Keratinocyte (primary cell): ENCODE results near the gene NCCRP1. TPM values are rescaled to one million over a fixed set of nuclear protein-coding genes. Genes with fewer than 3 reads are reported as not detected.

Experiments used
- DNase-seq: peaks from one replicate; pipeline ENCODE4 v3.0.0-alpha.2; 2011; ENCODE audit warnings: low read depth, missing footprints, low spot score
- FAIRE-seq: peaks from 2 replicates; lab custom pipeline; 2011; peaks lifted over from hg19 to GRCh38; lab: Jason Lieb, UNC
- H2AFZ ChIP-seq: 2 replicates; pipeline ENCODE4 v1.6.0; 2012; ENCODE audit warnings: low read length, control low read depth, inconsistent platforms; ENCODE audit not compliant: control insufficient read depth
- H3K27ac ChIP-seq: 2 replicates; pipeline ENCODE4 v1.5.1; 2011; ENCODE audit warnings: low read length; ENCODE audit not compliant: control insufficient read depth, insufficient read depth
- H3K27me3 ChIP-seq: 3 replicates; pipeline ENCODE4 v1.6.0; 2011; ENCODE audit warnings: low read length; ENCODE audit not compliant: control insufficient read depth, insufficient read depth; ENCODE audit errors: extremely low read depth
- H3K36me3 ChIP-seq, 2 experiments: 2 replicates in 1 of 2; 3 replicates in 1 of 2; pipeline ENCODE4 v1.5.1; 2011; ENCODE audit warnings: low read length in 2 of 2, mild to moderate bottlenecking in 1 of 2; ENCODE audit not compliant: control insufficient read depth in 2 of 2, insufficient read depth in 2 of 2; ENCODE audit errors: extremely low read depth in 1 of 2
- H3K4me1 ChIP-seq: 3 replicates; pipeline ENCODE4 v1.5.1; 2011; ENCODE audit warnings: low read length; ENCODE audit not compliant: control insufficient read depth, insufficient read depth; ENCODE audit errors: extremely low read depth
- H3K4me2 ChIP-seq: 3 replicates; pipeline ENCODE4 v1.6.0; 2011; ENCODE audit warnings: low read depth, low read length; ENCODE audit not compliant: control insufficient read depth, insufficient read depth; ENCODE audit errors: extremely low read depth
- H3K4me3 ChIP-seq, 3 experiments: fragments of 200-600 bp in 1 of 3; sonication (generic) in 1 of 3; 2 replicates in 2 of 3; 3 replicates in 1 of 3; pipeline ENCODE4 v1.5.1; 2011 to 2016; ENCODE audit warnings: low read length in 3 of 3, mild to moderate bottlenecking in 3 of 3, control low read depth in 2 of 3, inconsistent platforms in 1 of 3, low read depth in 1 of 3, mixed read lengths in 1 of 3, mixed run types in 1 of 3, moderate library complexity in 1 of 3; ENCODE audit not compliant: control insufficient read depth in 2 of 3, insufficient read depth in 2 of 3; ENCODE audit errors: extremely low read depth in 1 of 3
- H3K79me2 ChIP-seq: 2 replicates; pipeline ENCODE4 v1.6.0; 2012; ENCODE audit warnings: low read length; ENCODE audit not compliant: control insufficient read depth, insufficient read depth
- H3K9ac ChIP-seq: 3 replicates; pipeline ENCODE4 v1.6.0; 2011; ENCODE audit warnings: low read length; ENCODE audit not compliant: control insufficient read depth, insufficient read depth; ENCODE audit errors: extremely low read depth
- H3K9me1 ChIP-seq: 3 replicates; pipeline ENCODE4 v1.6.0; 2011; ENCODE audit warnings: low read length; ENCODE audit not compliant: control insufficient read depth, insufficient read depth; ENCODE audit errors: extremely low read depth
- H3K9me3 ChIP-seq: 2 replicates; pipeline ENCODE4 v1.5.1; 2012; ENCODE audit warnings: low read depth, low read length; ENCODE audit not compliant: control insufficient read depth
- H4K20me1 ChIP-seq: 3 replicates; pipeline ENCODE4 v1.6.0; 2011; ENCODE audit warnings: low read length; ENCODE audit not compliant: control insufficient read depth, insufficient read depth; ENCODE audit errors: extremely low read depth
- EZH2 ChIP-seq: IDR thresholded peaks from one replicate; pipeline ENCODE4 v1.6.1; 2012; ENCODE audit warnings: inconsistent platforms, mild to moderate bottlenecking, low read length, moderate library complexity
- dilution Hi-C: fragments of 300-500 bp; cut with MboI; formaldehyde crosslinking; loops from one replicate; pipeline ENCODE4 v1.7.0; 2020; ENCODE audit warnings: low sequenced_read_pairs; ENCODE audit not compliant: extremely low pct_ligation_motif_present
- polyA plus RNA-seq, 5 experiments: library from polyadenylated mRNA; depleted of rRNA in 3 of 5; stranded (reverse) in 3 of 5; stranded (forward) in 1 of 5; unstranded in 1 of 5; fragments of >200 nt; gene quantifications; 1 replicate in 1 of 5; 2 replicates in 3 of 5; 3 replicates in 1 of 5; pipeline versions ENCODE4 v1.2.1 to v1.2.3, GENCODE V29; 2011 to 2012; ENCODE audit warnings: missing spikeins in 2 of 5, low read depth in 1 of 5, low replicate concordance in 1 of 5
- TF ChIP-seq, protein P1 (sequence below), 3 experiments: IDR thresholded peaks in 1 of 3; conservative IDR thresholded peaks in 1 of 3; optimal IDR thresholded peaks in 1 of 3; 2 replicates in 2 of 3; 3 replicates in 1 of 3; pipeline versions ENCODE3 to v1.5.1; 2011; ENCODE audit warnings: low read length in 3 of 3, mild to moderate bottlenecking in 3 of 3, moderate library complexity in 2 of 3, control low read depth in 1 of 3, inconsistent platforms in 1 of 3; ENCODE audit not compliant: insufficient read depth in 2 of 3; ENCODE audit errors: extremely low read depth in 1 of 3

NCCRP1 gene
- polyA plus RNA-seq, 1 donor (not counting 4 experiments of a cell fraction or from before 2014, with no cell fraction given) = 2.3 TPM

DNA sequence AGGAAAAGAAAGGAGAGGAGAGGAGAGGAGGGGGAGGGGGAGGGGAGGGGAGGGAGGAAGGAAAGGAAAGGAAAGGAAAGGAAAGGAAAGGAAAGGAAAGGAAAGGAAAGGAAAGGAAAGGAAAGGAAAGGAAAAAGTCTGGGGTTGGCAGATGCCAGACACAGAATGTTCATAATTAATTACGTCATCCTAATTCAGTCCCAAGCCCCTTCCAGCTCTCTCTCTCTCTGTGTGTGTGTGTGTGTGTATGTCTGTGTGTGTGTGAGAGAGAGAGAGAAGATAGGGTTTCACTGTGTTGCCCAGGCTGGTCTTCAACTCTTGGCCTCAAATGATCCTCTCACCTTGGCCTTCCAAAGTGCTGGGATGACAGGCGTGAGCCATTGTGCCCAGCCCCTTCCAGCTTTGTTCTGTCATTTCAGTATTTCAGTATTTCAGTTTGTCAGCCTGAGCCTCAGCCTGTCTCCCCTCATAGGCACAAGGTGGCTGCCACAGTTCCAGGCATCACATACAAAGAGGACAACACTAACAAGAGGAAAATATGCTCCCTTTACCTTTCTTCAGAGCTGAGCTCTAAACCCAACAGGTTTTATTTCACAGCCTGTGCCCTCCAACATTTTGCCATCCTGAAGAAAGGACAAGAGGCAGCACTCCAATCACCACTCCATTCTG lies 33.5 kb downstream of the NCCRP1 start:
- no peaks in the 10 kb centered on the region for H4K20me1 ChIP-seq
- H3K4me3 ChIP-seq = no peak overlapping the region
- FAIRE-seq = no peak

DNA sequence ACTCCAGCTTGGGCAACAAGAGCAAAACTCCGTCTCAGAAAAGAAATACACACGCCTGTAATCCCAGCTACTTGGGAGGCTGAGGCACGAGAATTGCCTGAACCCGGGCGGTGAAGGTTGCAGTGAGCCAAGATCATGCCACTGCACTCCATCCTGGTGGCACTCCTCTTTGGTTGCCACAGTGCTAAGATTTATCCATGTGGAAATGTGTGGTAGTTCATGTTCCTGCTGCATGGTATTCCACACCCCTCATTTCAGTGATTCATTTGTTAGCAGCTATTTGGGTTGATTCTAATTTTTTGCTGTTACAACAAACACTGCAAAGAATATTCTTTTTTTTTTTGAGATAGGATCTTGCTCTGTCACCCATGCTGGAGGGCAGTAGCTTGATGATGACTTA lies 35.9 kb downstream of the NCCRP1 start:
- H3K79me2 ChIP-seq = no peaks in the 10 kb centered on the region
- H3K27ac ChIP-seq = no peak overlapping the region
- dilution Hi-C loops = no loop called here
- DNase-seq (no peak), FAIRE-seq (no peak)
- no peak overlapping the region for H3K9ac ChIP-seq
- no peak overlapping the region for H3K4me3 ChIP-seq
- peaks cover 5% of the 10 kb centered on the region for H3K27me3 ChIP-seq
- TF ChIP-seq, protein P1, sequence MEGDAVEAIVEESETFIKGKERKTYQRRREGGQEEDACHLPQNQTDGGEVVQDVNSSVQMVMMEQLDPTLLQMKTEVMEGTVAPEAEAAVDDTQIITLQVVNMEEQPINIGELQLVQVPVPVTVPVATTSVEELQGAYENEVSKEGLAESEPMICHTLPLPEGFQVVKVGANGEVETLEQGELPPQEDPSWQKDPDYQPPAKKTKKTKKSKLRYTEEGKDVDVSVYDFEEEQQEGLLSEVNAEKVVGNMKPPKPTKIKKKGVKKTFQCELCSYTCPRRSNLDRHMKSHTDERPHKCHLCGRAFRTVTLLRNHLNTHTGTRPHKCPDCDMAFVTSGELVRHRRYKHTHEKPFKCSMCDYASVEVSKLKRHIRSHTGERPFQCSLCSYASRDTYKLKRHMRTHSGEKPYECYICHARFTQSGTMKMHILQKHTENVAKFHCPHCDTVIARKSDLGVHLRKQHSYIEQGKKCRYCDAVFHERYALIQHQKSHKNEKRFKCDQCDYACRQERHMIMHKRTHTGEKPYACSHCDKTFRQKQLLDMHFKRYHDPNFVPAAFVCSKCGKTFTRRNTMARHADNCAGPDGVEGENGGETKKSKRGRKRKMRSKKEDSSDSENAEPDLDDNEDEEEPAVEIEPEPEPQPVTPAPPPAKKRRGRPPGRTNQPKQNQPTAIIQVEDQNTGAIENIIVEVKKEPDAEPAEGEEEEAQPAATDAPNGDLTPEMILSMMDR (optimal IDR thresholded peaks at IDR 0.05 in 1 of 3, IDR thresholded peaks at IDR 0.05 in 1 of 3, conservative IDR thresholded peaks at IDR 0.05 in 1 of 3; ENCODE audit: extremely low read depth in 1 of 3, insufficient read depth in 2 of 3, low read length in 3 of 3) = no peak
- no peak for TF ChIP-seq EZH2
- H3K4me2 ChIP-seq = no peak overlapping the region
- H3K36me3 ChIP-seq = no peaks in the 10 kb centered on the region
- H4K20me1 ChIP-seq = no peaks in the 10 kb centered on the region
- no peaks in the 10 kb centered on the region for H3K4me1 ChIP-seq
- no peaks in the 10 kb centered on the region for H3K9me3 ChIP-seq
- H3K9me1 ChIP-seq = no peaks in the 10 kb centered on the region
- no peak overlapping the region for H2AFZ ChIP-seq

More for the DNA sequence above, 33.5 kb downstream of the NCCRP1 start:
- DNase-seq = no peak
- no peaks in the 10 kb centered on the region for H3K79me2 ChIP-seq
- no peaks in the 10 kb centered on the region for H3K4me1 ChIP-seq
- no peaks in the 10 kb centered on the region for H3K27me3 ChIP-seq
- dilution Hi-C loops = no loop called here
- H3K9me3 ChIP-seq = no peaks in the 10 kb centered on the region
- H3K9ac ChIP-seq = no peak overlapping the region
- H3K27ac ChIP-seq = no peak overlapping the region
- no peak overlapping the region for H2AFZ ChIP-seq
- no peak overlapping the region for H3K4me2 ChIP-seq
- H3K36me3 ChIP-seq = no peaks in the 10 kb centered on the region
- TF ChIP-seq EZH2 = no peak
- TF ChIP-seq, protein P1 (optimal IDR thresholded peaks at IDR 0.05 in 1 of 3, IDR thresholded peaks at IDR 0.05 in 1 of 3, conservative IDR thresholded peaks at IDR 0.05 in 1 of 3; ENCODE audit: extremely low read depth in 1 of 3, insufficient read depth in 2 of 3, low read length in 3 of 3) = no peak
- H3K9me1 ChIP-seq = no peaks in the 10 kb centered on the region
